22Rv1 (cell line): ENCODE data around the gene ATXN2L.

Experiments
- ZFX ChIP-seq: fragments of 450-650 bp; IDR thresholded peaks from 2 replicates; pipeline ENCODE4 v1.6.1; 2017; ENCODE audit warnings: antibody characterized with exemption, borderline replicate concordance
- TF ChIP-seq, protein P1 (sequence below): fragments of 450-650 bp; IDR thresholded peaks from 2 replicates; pipeline ENCODE4 v1.5.1; 2017; ENCODE audit warnings: mild to moderate bottlenecking

DNA sequence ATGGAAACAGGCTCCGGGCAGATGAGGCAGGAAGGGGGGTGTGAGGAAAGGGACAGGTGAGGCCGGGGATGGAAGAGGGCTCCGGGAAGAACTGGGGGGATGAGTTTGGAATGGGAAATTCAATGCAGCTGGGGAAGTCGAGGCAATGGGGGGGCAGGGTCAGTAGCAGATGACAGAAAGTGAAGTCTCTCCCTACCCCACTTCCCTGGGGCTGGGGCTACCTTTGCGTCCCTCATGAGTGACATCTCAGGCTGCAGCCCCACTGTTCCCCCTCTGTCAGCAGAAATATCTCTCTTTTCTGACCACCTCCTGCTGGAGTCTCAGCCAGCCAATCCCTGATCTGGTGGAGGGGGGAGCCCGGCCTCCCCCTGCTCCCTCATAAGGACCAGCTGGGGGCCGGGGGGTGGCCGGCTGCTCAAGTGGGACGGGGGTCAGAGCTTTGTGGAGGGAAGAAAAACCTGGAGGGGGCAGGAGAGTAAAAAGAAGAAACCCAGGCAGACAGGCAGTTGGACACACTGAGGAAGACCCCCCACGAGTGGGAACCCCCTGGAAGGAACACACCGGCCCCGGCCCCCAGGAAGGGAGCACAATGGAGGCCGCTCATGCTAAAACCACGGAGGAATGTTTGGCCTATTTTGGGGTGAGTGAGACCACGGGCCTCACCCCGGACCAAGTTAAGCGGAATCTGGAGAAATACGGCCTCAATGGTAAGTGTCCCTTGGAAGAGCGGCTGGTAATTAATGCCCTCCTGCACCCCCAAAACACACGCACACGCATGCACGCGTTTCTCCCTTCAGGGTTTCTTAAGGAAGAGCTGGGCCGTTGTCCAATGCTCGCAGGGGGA lies 55.5 kb downstream of the ATXN2L start, which contains the start of gene ATP2A1:
- TF ChIP-seq, protein P1, sequence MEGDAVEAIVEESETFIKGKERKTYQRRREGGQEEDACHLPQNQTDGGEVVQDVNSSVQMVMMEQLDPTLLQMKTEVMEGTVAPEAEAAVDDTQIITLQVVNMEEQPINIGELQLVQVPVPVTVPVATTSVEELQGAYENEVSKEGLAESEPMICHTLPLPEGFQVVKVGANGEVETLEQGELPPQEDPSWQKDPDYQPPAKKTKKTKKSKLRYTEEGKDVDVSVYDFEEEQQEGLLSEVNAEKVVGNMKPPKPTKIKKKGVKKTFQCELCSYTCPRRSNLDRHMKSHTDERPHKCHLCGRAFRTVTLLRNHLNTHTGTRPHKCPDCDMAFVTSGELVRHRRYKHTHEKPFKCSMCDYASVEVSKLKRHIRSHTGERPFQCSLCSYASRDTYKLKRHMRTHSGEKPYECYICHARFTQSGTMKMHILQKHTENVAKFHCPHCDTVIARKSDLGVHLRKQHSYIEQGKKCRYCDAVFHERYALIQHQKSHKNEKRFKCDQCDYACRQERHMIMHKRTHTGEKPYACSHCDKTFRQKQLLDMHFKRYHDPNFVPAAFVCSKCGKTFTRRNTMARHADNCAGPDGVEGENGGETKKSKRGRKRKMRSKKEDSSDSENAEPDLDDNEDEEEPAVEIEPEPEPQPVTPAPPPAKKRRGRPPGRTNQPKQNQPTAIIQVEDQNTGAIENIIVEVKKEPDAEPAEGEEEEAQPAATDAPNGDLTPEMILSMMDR = no peak
- TF ChIP-seq ZFX = no peak
